ENCODE measurements around the gene MBP.

DNA sequence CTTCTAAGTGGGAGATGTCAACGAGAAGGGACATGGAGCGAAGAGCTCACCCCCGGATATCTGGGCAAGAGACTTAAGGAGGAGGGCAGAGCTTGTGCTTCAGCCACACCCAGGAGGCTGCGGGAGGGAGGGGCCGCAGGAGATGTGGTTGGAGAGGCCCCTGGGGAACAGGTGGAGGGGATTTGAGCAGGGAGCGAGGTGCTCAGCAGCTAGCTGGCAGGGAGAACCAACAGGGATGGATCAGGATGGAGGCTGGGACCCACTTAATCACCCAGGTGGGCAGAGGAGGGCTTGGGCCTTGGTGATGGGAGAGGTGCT is 78.3 kb downstream of the MBP start:
- no peak for TF ChIP-seq CTCF (conservative IDR thresholded peaks at IDR 0.05; ENCODE audit: low read depth, low read length)
- no peak for TF ChIP-seq EZH2 (IDR thresholded peaks at IDR 0.05; ENCODE audit: borderline replicate concordance, low read depth, low read length, poor library complexity, severe bottlenecking)
